GM19025 (cell line): Measurements from ENCODE around the gene ZPBP2.

Experiments
- ATAC-seq: cut with Tn5 transposase; IDR thresholded peaks from one replicate; pipeline ENCODE4 v1.9.1; 2021; ENCODE audit warnings: mild to moderate bottlenecking, low read depth, moderate library complexity; ENCODE audit not compliant: unreplicated experiment

ZPBP2 gene

GRCh38 chr17:39904990-39905288 lies 36.9 kb downstream of the ZPBP2 start:
- no peak for ATAC-seq

GRCh38 chr17:39908789-39909352 lies 40.9 kb downstream of the ZPBP2 start:
- no peak for ATAC-seq

GRCh38 chr17:39913989-39914388 lies 46.0 kb downstream of the ZPBP2 start:
- ATAC-seq: no peak

- ATAC-seq: no peak
Measured at GRCh38 chr17:39915559-39915958, 47.6 kb downstream of the ZPBP2 start.

GRCh38 chr17:39916918-39917317 lies 48.9 kb downstream of the ZPBP2 start:
- ATAC-seq: no peak

DNA sequence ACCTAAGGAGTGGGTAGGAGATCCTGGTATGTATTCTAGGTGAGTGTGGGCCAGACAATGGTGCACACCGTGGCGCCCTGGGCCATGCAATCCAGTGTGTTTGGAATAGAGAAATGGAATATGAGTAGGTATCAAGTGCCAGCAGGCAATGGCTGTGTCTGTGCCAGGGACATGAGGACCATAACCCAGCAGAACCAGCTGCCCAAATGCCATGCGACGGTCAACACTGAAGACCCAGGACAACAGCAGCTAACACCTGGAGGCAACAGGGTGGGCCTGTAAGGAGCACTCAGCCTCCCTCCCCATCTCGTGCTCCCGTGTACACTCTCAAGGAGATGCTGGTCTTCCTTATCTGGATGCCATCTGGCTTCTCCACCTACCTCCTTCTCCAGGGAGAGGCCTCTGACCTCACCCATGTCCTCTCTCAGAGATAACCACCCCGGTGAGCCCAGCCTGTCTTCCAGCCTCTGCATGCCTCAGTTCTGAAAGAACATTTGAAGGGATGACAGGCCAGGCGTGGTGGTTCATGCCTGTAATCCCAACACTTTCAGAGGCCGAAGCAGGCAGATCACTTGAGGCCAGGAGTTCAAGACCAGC lies 51.2 kb downstream of the ZPBP2 start:
- no peak for ATAC-seq

DNA sequence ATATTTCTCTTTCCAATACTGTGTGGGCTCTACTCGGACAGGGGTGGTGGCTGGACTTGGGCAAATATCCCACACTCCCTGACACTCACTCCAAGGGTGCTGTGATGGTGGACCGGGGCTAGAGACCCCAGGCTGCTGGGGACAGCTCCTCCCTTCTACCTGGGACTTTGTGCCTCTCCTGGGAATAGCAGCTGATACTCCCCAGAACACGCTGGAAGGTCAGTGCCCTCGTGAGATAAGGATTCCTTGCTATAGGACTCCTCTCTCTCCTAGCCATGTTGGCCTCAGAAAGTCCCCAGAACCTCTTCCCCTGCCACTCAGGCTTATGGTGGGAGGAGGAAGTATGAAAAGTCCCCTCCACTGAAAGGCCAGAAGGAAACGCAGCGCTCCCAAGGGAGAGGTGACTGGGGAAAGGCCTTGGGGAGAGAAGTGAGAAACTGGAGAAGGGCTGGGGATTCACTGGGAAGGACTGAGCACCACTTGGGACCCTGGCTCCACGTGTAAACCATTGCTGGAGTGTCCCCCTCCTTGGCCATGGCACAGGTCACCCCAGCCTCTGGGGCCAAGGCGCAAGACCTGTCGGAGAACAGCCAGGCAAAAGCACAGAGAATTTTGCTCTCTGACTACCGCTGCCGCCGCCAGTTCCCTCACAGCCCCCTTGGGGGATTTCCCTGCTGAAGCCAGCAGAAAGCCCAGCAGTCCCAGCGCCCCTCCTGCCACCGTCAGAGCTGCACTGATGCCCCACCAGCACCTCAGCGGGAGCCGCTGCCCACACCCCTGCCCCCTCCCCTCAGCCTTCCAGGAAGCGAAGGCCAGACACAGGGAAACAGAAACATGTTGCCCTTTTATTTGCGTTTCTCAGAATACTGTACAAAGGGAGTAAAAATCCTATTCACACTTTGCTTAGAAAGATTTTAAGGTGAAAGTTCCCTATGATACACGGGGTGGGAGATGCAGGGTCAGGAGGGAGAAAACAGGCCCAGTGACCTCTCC lies 52.5 kb downstream of the ZPBP2 start:
- no peak for ATAC-seq

DNA sequence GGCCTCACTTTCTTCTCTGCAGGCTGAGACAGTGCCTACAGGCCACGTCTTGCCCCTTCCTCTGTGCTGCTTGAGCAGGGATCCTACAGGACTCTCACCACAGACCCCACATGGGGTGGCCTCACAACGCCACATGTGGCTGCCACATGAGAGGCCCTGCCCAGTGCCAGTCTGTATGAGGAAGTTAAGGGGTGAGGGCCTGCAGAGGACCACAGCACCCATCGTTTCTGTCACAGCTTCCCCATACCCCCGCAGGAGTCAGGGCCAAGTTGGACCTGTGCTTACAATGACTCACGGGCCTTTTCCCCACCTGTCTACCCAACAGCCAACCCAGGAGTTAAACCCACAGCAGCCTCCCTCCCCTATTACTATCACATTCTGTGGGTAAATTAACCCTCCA lies 53.3 kb downstream of the ZPBP2 start:
- no peak for ATAC-seq

DNA sequence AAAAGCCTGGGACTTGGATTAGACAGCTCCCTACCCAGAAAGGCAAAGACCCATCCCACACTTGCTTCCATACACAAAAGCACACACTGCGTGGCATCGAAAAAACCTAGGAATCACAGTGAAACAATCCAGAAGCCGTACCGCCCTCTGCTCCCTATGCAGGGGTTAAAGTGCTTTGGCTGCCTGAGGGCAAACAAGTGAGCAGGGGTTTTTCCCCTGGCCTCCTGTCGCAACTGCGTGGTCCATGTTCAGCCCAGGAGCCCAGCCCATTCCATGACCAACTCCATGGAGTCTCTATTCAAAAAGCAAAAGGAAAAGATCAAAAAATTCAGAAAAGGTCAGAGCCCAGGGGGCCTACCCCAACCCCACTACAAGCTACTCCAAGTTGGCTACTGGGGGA lies 54.0 kb downstream of the ZPBP2 start:
- ATAC-seq: no peak

GRCh38 chr17:39923230-39923629 lies 55.2 kb downstream of the ZPBP2 start:
- ATAC-seq: no peak

DNA sequence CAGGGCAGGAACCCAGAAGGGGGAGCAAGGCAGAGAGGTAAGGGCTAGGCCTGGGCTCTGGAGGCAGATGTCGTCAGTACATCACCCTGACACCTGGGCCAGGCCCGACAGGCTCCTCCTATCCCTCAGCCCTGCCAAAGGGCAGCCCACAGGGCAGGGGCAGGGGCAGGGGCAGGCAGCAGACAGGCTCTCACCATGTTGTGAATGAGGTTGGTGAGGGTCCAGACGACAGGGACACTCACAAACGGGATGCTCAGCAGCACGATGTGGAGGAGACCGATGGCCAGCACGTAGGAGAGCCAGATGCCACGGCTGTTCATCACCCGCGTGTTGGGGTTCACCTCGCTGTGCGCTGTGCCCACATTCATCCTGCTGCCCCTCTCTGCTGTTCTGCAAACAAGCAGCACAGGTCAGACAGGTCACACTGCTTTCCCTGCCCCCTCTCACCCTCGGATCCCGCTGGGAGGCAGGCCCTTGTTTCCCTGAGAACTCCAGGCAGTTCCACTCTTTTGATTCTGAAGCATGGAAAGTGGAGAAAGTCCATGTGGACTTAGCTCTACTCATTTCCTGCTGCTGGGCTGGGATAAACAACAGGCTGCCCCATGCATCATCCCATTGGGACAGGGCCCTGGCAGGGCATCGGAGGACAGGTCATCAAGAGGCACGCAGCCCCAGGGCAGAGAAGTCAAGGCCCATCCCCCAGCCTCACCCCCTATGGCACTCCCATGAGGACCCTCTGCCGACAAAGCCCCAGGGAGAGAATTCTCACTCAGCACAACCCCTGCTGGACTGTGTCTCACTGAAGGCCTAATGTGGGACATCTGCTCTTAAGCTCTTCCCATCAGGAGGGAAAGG lies 56.1 kb downstream of the ZPBP2 start:
- no peak for ATAC-seq

- no peak for ATAC-seq
Measured at GRCh38 chr17:39924691-39925055, 56.7 kb downstream of the ZPBP2 start.

DNA sequence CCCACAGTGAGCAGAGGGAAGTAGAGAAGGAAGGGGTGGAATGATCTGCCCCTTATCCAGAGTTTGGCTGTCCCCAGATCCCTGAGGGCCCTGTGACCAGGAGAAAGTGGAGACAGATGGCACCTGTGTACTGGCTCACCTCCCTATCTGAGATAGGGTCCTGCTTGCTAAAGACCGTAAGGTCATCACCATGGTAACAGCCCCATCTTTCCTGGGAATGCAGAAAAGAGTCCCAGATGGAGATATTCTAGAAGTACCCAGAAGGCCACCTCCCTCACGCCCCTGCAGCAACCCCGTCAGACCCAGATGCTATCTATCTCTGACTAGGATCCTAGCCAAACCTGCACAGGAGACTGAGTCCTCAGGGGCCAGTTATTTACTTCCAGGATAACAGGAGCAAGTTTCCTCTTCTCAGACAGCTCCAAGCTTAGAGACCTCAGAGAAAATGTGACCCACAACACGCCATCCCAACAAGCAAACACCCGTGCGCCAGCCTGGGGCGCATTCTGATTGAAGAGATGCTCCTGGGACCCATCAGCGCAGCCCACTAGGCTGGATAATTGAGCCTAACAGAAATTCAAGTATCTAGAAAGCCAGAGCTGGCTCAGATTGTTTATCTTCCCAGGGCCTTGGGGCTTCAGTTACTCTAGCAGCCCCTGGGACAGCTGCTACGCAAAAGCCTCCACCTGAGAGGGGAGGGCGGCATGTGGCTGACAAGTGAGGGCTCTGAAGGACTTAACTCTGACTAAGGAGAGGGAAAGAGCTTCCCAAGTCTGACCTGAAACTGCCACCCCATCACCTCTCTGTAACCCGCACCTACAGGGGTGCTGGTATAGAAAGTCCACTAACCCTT lies 57.5 kb downstream of the ZPBP2 start:
- ATAC-seq: no peak

- ATAC-seq: no peak
Measured at GRCh38 chr17:39926135-39926587, 58.2 kb downstream of the ZPBP2 start.

DNA sequence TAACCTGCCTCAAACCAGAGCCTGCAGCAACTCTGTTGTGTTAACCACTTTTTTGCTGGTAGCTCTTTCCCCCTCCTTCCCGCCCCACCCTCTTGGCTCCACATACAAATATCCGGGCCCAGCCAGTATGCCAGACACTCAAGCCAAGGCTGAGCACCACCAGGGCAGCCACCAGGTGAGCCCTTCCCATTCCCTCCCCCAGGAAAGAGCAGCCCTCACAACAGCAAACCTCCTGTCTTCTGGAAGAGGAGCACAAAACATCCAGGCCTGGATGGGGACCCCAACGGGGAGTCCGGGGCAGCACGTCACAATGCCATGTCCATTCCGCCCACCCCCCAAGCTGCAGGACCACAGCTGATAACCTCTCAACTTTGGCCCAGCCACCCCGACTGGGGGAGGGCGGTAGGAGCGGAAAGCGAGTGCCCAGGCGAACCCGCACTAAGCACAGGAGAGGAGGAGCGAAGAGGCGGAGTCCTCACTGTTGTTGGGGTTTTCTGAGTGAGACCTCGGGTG lies 58.6 kb downstream of the ZPBP2 start:
- no peak for ATAC-seq
